Astrocyte (in vitro differentiated cells and primary cell): ENCODE results near the gene FAM162B. TPM values are rescaled to one million over a fixed set of nuclear protein-coding genes. Genes with fewer than 3 reads are reported as not detected.

Source experiments
- DNase-seq: peaks from one replicate; pipeline ENCODE4 v3.0.0-alpha.2; 2010; ENCODE audit warnings: low read depth
- FAIRE-seq: peaks from 2 replicates; lab custom pipeline; 2011; peaks lifted over from hg19 to GRCh38; lab: Jason Lieb, UNC
- H2AFZ ChIP-seq: 2 replicates; pipeline ENCODE4 v1.6.0; 2012; ENCODE audit warnings: low read depth, low read length, inconsistent platforms
- H3K27ac ChIP-seq: 2 replicates; pipeline ENCODE4 v1.5.1; 2011; ENCODE audit warnings: low read depth, low read length, inconsistent platforms
- H3K27me3 ChIP-seq: 2 replicates; pipeline ENCODE4 v1.6.0; 2011; ENCODE audit warnings: low read length, inconsistent platforms; ENCODE audit not compliant: insufficient read depth
- H3K36me3 ChIP-seq: 2 replicates; pipeline ENCODE4 v1.5.1; 2011; ENCODE audit warnings: low read length, inconsistent platforms; ENCODE audit not compliant: insufficient read depth
- H3K4me1 ChIP-seq: 2 replicates; pipeline ENCODE4 v1.5.1; 2011; ENCODE audit warnings: low read length, inconsistent platforms; ENCODE audit not compliant: insufficient read depth
- H3K4me2 ChIP-seq: 2 replicates; pipeline ENCODE4 v1.6.0; 2012; ENCODE audit warnings: low read length, inconsistent platforms
- H3K4me3 ChIP-seq: 2 replicates; pipeline ENCODE4 v1.5.1; 2011; ENCODE audit warnings: low read depth, mild to moderate bottlenecking, low read length, inconsistent platforms; ENCODE audit not compliant: insufficient read depth
- H3K79me2 ChIP-seq: 2 replicates; pipeline ENCODE4 v1.6.0; 2012; ENCODE audit warnings: mild to moderate bottlenecking, low read length, inconsistent platforms; ENCODE audit not compliant: insufficient read depth
- H3K9ac ChIP-seq: 2 replicates; pipeline ENCODE4 v1.6.0; 2012; ENCODE audit warnings: mild to moderate bottlenecking, low read length, inconsistent platforms
- H3K9me3 ChIP-seq: 2 replicates; pipeline ENCODE4 v1.5.1; 2012; ENCODE audit warnings: low read depth, mild to moderate bottlenecking, low read length, inconsistent platforms; ENCODE audit not compliant: insufficient read depth
- H4K20me1 ChIP-seq: 2 replicates; pipeline ENCODE4 v1.6.0; 2012; ENCODE audit warnings: low read length, inconsistent platforms; ENCODE audit not compliant: insufficient read depth
- H3K27ac Mint-ChIP-seq: one replicate; pipeline ENCODE4 v1.8.0; 2021; ENCODE audit warnings: mild to moderate bottlenecking, mixed read lengths; ENCODE audit not compliant: unreplicated experiment
- H3K27me3 Mint-ChIP-seq: one replicate; pipeline ENCODE4 v1.8.0; 2021; ENCODE audit warnings: low read depth, mixed read lengths; ENCODE audit not compliant: unreplicated experiment
- H3K36me3 Mint-ChIP-seq: one replicate; pipeline ENCODE4 v1.8.0; 2021; ENCODE audit warnings: low read depth, mixed read lengths; ENCODE audit not compliant: unreplicated experiment
- H3K4me1 Mint-ChIP-seq: one replicate; pipeline ENCODE4 v1.8.0; 2021; ENCODE audit warnings: low read depth, mixed read lengths; ENCODE audit not compliant: unreplicated experiment
- H3K4me3 Mint-ChIP-seq: one replicate; pipeline ENCODE4 v1.8.0; 2021; ENCODE audit warnings: mild to moderate bottlenecking, moderate library complexity, mixed read lengths; ENCODE audit not compliant: unreplicated experiment
- H3K9me3 Mint-ChIP-seq: one replicate; pipeline ENCODE4 v1.8.0; 2021; ENCODE audit warnings: mild to moderate bottlenecking, mixed read lengths; ENCODE audit not compliant: unreplicated experiment
- CTCF ChIP-seq: IDR thresholded peaks from 2 replicates; pipeline ENCODE4 v1.5.1; 2011; ENCODE audit warnings: low read depth, mild to moderate bottlenecking, inconsistent platforms, low read length, moderate library complexity; ENCODE audit not compliant: insufficient read depth
- EZH2 ChIP-seq: IDR thresholded peaks from 2 replicates; pipeline ENCODE4 v1.6.1; 2012; ENCODE audit warnings: mild to moderate bottlenecking, low read length, inconsistent platforms; ENCODE audit not compliant: insufficient read depth
- total RNA-seq: library from RNA; stranded (reverse); gene quantifications from 2 replicates; pipeline ENCODE4 v1.2.1, GENCODE V29; 2021

Gene FAM162B
- total RNA-seq, 1 donor from 2014 or later: not detected

GRCh38 chr6:116773886-116774285 lies 8.4 kb upstream of the FAM162B start:
- Mint-ChIP-seq H3K9me3 (peaks cover 2% of the 10 kb centered on the region), H3K27me3 (no peaks in the 10 kb centered on the region), H3K27ac (no peak overlapping the region), H3K36me3 (no peaks in the 10 kb centered on the region), H3K4me1 (peaks cover 1% of the 10 kb centered on the region), H3K4me3 (no peak overlapping the region)
- H3K79me2 ChIP-seq: no peaks in the 10 kb centered on the region
- no peak for DNase-seq
- H2AFZ ChIP-seq: no peak overlapping the region
- no peaks in the 10 kb centered on the region for H3K36me3 ChIP-seq
- no peak overlapping the region for H3K4me3 ChIP-seq
- H3K9ac ChIP-seq: no peak overlapping the region
- no peaks in the 10 kb centered on the region for H3K9me3 ChIP-seq
- no peak for FAIRE-seq
- H3K4me1 ChIP-seq: no peaks in the 10 kb centered on the region
- no peaks in the 10 kb centered on the region for H3K27me3 ChIP-seq
- TF ChIP-seq EZH2 (no peak), CTCF (no peak)
- no peak overlapping the region for H3K4me2 ChIP-seq
- H3K27ac ChIP-seq: no peak overlapping the region
- no peaks in the 10 kb centered on the region for H4K20me1 ChIP-seq

- no peaks in the 10 kb centered on the region for H3K79me2 ChIP-seq
- no peak overlapping the region for H3K27ac ChIP-seq
- no peak overlapping the region for H3K4me2 ChIP-seq
- H2AFZ ChIP-seq: no peak overlapping the region
- H3K4me3 ChIP-seq: no peak overlapping the region
- Mint-ChIP-seq H3K4me3 (no peak overlapping the region), H3K27me3 (no peaks in the 10 kb centered on the region), H3K27ac (no peak overlapping the region), H3K36me3 (no peaks in the 10 kb centered on the region), H3K9me3 (peaks cover 2% of the 10 kb centered on the region), H3K4me1 (peaks cover 2% of the 10 kb centered on the region)
- FAIRE-seq: no peak
- no peak overlapping the region for H3K9ac ChIP-seq
- H3K36me3 ChIP-seq: no peaks in the 10 kb centered on the region
- H3K9me3 ChIP-seq: no peaks in the 10 kb centered on the region
- no peaks in the 10 kb centered on the region for H3K4me1 ChIP-seq
- TF ChIP-seq CTCF: no peak
- no peak for TF ChIP-seq EZH2
- no peaks in the 10 kb centered on the region for H3K27me3 ChIP-seq
- H4K20me1 ChIP-seq: no peaks in the 10 kb centered on the region
- DNase-seq: no peak
Observed at GRCh38 chr6:116772450-116772849, 6.9 kb upstream of the FAM162B start.

- Histone ChIP-seq H3K27me3 (peaks cover 7% of the 10 kb centered on the region), H3K9me3 (no peaks in the 10 kb centered on the region), H3K4me2 (no peak overlapping the region), H3K4me3 (no peak overlapping the region), H3K4me1 (peaks cover 7% of the 10 kb centered on the region), H4K20me1 (no peaks in the 10 kb centered on the region), H2AFZ (no peak overlapping the region), H3K36me3 (no peaks in the 10 kb centered on the region), H3K9ac (no peak overlapping the region), H3K79me2 (no peaks in the 10 kb centered on the region), H3K27ac (no peak overlapping the region)
- FAIRE-seq: no peak
- Mint-ChIP-seq H3K4me3 (no peak overlapping the region), H3K27me3 (peaks cover 25% of the 10 kb centered on the region), H3K4me1 (peaks cover 2% of the 10 kb centered on the region), H3K36me3 (no peaks in the 10 kb centered on the region), H3K9me3 (peaks cover 2% of the 10 kb centered on the region), H3K27ac (no peak overlapping the region)
- no peak for DNase-seq
- TF ChIP-seq EZH2 (no peak), CTCF (no peak)
Observed at GRCh38 chr6:116767715-116768114, 2.2 kb upstream of the FAM162B start.
